SU-DHL-6 (cell line): Measurements from ENCODE around the gene MEGF6.

Source experiments
- CTCF ChIP-seq: fragments of 200-600 bp; sonication (generic); IDR thresholded peaks from one replicate; pipeline ENCODE4 v1.5.1; 2017; ENCODE audit warnings: antibody characterized with exemption, mild to moderate bottlenecking, low read length, moderate library complexity; ENCODE audit not compliant: insufficient read depth, poor library complexity, severe bottlenecking
- EZH2phosphoT487 ChIP-seq: fragments of 200-600 bp; sonication (generic), shearing (Covaris generic); conservative IDR thresholded peaks from 2 replicates; pipeline ENCODE4 v1.6.1; 2018; ENCODE audit warnings: mild to moderate bottlenecking, antibody characterized with exemption, low read length, moderate library complexity, mixed read lengths

DNA sequence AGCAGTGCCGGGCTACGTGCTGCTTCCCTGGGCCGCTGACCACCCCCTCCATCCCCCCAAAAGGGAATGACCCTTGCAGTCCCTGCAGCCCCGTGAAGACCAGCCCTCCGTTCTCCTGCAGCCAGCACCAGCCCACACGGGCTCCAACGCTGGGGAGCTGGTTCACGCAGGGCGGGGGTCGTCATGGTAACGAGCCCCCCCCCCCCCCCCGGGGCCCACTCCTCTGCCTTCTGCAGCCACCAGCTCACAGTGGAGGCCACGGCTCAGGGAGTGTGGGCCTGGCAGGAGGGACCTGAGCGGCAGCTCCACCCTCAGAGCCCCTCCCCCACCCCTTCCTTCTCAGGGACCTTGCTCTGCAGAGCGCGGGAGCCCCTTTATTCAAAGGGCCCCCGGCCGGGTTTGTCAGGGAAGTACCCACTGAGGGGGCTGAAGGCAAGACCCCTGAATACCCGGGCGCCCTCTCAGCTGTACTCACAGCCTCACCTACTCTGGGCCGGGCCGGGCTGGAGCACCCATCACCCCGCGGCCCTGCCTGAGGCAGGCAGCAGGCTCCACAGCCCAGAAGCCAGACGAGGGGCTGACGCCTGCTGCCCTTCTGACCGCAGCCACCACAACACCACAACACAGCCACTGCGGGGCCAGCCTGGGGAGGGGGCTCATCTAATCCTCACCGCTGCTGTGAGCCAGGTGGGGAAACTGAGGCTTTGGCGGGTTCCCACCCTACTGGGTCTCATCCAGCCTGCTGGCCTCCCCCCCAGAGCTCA lies 12.6 kb downstream of the MEGF6 start:
- TF ChIP-seq CTCF: no peak
- no peak for TF ChIP-seq EZH2phosphoT487
